ENCODE measurements around the gene CNIH2. TPM values are rescaled to one million over a fixed set of nuclear protein-coding genes. Genes with fewer than 3 reads are reported as not detected.
"Not testable (repeated sequence)": the region's sequence is repeated elsewhere in the genome, so short reads cannot be mapped to it uniquely, and the experiment has no call there.

The CNIH2 gene
- total RNA-seq, 1 experiment from 2014 or later = not detected

DNA sequence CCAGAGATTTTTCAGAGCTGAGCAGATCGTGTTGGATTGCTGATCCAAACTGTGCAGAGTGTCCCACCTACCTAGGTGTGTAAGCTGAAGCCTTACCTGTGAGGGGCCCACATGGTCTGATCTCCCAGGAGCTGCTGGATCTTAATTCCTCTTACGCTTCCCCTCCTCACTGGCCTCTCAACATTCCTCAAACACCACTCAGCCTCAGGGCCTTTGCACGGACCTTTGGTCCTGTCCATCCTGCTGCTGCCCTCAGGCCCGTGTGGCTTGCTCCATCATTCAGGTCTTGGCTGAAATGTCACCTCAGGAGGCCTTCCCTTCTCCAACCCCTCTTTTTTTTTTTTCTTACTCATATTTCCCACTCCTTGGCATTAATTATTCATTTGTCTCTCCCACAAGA, 30.7 kb upstream of the CNIH2 start:
- no peaks in the 10 kb centered on the region for H3K36me3 ChIP-seq
- DNase-seq = no peak
- no peaks in the 10 kb centered on the region for H3K27me3 ChIP-seq

DNA sequence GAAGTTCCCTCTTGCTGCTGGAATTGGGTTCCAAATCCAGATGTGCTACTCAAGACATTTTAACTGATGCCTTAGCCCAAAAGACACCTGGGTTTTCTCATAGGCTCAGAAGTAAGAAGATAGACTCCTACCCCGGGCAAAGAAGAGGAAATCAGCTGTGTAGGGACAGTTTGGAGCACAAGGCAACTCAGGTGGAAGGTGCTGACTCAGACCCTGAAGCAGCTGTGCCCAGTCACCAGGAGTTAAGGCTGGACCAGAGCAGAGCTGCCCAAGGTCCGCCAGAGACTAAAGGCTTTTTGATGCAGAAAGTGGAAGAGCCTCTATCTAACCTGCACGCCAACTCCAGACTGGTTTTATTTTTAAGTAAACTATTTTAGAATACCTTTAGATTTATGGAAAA, 30.2 kb upstream of the CNIH2 start:
- Histone ChIP-seq H3K27me3 (no peaks in the 10 kb centered on the region), H3K4me3 (no peak overlapping the region), H3K36me3 (no peaks in the 10 kb centered on the region), H3K9me3 (no peaks in the 10 kb centered on the region)
- no peak for DNase-seq

More for the DNA sequence above, 30.7 kb upstream of the CNIH2 start:
- Histone ChIP-seq H3K4me3 (no peak overlapping the region), H3K9me3 (no peaks in the 10 kb centered on the region)

DNA sequence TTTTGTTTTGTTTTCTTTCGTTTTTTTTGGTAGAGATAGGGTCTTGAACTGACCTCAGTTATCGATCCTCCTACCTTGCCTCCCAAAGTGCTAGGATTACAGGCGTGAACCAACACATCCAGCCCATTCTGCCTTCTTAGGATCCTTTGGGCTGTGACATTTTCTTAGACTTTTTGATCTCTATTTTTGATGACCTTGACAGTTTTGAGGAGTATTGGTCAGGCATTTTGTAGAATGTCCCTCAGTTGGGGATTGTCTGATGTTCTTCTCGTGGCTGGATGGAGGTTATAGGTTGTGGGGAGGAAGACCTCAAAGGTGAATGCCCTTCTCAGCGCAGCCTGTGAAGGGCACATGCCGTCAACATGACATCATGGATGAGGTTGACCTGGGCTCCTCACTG, 29.1 kb upstream of the CNIH2 start:
- H3K4me3 ChIP-seq = no peak overlapping the region
- no peaks in the 10 kb centered on the region for H3K27me3 ChIP-seq
- H3K9me3 ChIP-seq = no peaks in the 10 kb centered on the region
- H3K36me3 ChIP-seq = no peaks in the 10 kb centered on the region
- no peak for DNase-seq

DNA sequence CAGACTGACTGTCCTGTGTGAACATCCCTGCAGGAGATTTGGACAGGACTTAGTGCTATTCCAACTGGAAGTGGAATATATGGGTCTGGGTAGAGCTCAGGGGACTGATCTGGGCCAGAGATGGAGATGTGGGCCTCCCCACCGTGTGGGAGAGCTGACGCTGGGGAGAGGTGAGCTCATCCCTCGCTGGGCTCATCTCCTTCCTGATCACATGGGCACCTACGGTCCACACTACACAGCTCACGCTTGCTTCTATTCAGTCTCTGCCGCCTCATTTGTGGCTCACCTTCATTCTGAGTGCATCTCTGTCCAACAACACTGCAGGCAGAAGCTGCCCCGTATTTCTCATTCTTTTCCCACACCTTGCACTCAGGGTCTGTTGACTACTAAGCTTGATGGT, 26.2 kb upstream of the CNIH2 start:
- H3K9me3 ChIP-seq = no peaks in the 10 kb centered on the region
- H3K4me3 ChIP-seq = no peak overlapping the region
- no peak for DNase-seq
- no peaks in the 10 kb centered on the region for H3K27me3 ChIP-seq
- no peaks in the 10 kb centered on the region for H3K36me3 ChIP-seq

DNA sequence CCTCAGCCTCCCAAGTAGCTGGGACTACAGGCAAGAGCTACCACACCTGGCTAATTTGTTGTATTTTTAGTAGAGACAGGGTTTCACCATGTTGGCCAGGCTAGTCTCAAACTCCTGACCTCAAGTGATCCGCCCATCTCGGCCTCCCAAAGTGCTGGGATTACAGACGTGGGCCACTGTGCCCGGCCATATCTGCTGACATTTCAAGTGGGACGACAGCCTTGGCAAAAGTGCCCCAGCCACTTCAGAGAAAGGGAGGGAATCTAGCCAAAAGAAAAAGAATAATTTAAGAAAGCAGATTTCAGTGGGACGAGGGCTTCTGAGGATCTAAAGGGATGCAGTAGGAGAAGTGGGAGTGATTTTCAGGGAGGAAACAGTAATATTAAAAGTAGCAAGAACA, 24.9 kb upstream of the CNIH2 start:
- not testable (repeated sequence) for H3K27me3 ChIP-seq, DNase-seq, H3K9me3 ChIP-seq, H3K36me3 ChIP-seq, H3K4me3 ChIP-seq

DNA sequence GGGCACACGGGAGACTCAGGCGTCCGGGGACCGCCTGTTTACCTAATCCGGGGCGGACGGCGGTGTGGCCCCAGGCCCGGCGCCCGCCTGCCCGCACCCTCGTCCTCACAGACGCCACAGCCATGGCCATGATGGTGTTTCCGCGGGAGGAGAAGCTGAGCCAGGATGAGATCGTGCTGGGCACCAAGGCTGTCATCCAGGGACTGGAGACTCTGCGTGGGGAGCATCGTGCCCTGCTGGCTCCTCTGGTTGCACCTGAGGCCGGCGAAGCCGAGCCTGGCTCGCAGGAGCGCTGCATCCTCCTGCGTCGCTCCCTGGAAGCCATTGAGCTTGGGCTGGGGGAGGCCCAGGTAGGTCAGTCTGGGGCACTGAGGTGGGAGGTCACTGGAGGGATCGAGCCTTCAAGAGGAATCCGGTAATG, 19.5 kb upstream of the CNIH2 start:
- DNase-seq = no peak
- Histone ChIP-seq H3K9me3 (no peaks in the 10 kb centered on the region), H3K4me3 (peak overlapping the region; percentile 99), H3K27me3 (no peaks in the 10 kb centered on the region), H3K36me3 (peaks cover 30% of the 10 kb centered on the region)

DNA sequence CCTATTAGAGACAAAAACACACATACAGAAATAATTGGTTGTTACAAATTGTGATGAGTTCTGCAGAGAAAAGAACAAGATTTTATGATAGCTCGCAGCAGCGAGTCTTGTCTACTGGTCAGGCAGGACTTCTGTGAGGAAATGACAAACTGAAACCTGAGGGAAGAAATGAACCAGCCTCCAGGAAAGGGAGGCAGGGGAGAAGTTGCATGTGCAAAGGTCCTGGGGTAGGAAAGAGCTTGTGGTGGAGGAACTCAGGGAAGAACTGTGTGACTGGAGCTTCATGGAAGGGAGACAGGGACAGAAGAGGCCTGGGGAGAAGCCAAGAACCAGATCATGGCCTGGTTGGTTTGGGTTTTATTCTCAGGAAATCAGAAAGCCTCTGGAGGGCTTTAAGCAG, 18.8 kb upstream of the CNIH2 start:
- Histone ChIP-seq H3K36me3 (peaks cover 30% of the 10 kb centered on the region), H3K9me3 (no peaks in the 10 kb centered on the region), H3K4me3 (no peak overlapping the region), H3K27me3 (no peaks in the 10 kb centered on the region)
- DNase-seq = no peak

DNA sequence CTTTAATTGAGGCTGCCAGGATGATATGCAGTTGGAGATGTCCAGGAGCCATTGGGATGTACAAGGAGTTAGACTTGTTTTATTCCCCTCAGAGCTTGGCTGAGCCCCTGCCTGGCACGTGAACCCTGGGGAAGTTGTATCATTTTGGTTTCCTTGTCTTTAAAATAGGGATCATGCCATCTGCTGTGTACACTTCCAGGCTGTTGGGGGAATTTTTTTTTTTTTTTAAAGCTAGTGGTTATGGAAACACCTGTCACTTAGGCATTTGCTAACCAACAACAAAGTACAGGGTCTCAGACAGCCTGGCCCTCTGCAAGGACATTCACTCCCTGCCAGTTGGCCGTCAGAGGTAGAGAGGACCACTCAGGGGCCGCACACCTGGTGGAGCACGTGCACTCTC, 18.0 kb upstream of the CNIH2 start:
- H3K36me3 ChIP-seq = peaks cover 34% of the 10 kb centered on the region
- H3K9me3 ChIP-seq = no peaks in the 10 kb centered on the region
- no peaks in the 10 kb centered on the region for H3K27me3 ChIP-seq
- no peak overlapping the region for H3K4me3 ChIP-seq
- no peak for DNase-seq

DNA sequence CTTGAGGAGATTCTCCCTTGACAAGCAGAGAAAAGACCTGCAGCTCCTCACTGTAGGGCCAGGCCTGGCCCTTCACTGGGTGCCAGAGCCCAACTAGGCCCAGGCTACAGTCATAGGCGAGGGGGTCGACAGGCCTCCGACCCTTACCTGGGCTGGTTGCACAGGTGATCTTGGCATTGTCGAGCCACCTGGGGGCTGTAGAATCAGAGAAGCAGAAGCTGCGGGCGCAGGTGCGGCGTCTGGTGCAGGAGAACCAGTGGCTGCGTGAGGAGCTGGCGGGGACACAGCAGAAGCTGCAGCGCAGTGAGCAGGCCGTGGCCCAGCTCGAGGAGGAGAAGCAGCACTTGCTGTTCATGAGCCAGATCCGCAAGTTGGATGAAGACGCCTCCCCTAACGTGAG, 16.4 kb upstream of the CNIH2 start:
- H3K4me3 ChIP-seq = no peak overlapping the region
- DNase-seq = no peak
- no peaks in the 10 kb centered on the region for H3K27me3 ChIP-seq
- H3K36me3 ChIP-seq = peaks cover 42% of the 10 kb centered on the region
- no peaks in the 10 kb centered on the region for H3K9me3 ChIP-seq

DNA sequence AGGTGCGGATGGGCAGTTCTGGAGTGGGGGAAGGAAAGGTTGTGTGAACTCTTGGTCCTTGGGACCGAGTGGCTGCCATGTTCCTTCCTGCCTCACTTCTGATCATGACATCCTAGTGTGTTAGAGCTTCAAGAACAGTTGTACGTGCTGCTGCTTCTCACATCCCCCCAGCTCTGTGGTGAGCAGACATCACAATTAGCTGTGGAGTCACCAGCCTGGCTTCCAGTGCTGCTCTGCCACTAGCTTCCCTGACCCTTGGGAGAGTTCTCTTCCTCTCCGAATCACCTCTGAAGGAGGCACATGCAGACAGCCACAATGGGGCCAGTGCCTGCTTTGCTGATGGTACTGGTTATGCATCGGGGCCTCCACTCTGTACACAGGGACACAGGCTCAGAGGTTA, 15.8 kb upstream of the CNIH2 start:
- Histone ChIP-seq H3K9me3 (no peaks in the 10 kb centered on the region), H3K4me3 (no peak overlapping the region), H3K36me3 (peaks cover 46% of the 10 kb centered on the region), H3K27me3 (no peaks in the 10 kb centered on the region)
- DNase-seq = no peak

DNA sequence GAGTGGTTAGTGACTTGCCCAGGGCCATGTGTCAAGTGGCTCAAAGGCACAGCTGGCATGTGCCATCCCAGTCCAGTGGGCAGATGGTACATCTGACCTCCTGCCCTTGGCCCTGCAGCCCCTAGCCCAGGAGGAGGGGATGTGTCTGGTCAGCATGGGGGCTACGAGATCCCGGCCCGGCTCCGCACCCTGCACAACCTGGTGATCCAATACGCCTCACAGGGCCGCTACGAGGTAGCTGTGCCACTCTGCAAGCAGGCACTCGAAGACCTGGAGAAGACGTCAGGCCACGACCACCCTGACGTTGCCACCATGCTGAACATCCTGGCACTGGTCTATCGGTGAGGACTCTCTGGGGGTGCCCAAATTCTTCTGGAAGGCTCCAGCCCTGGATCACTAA, 15.3 kb upstream of the CNIH2 start:
- Histone ChIP-seq H3K27me3 (no peaks in the 10 kb centered on the region), H3K4me3 (no peak overlapping the region), H3K36me3 (peaks cover 47% of the 10 kb centered on the region), H3K9me3 (no peaks in the 10 kb centered on the region)
- no peak for DNase-seq

DNA sequence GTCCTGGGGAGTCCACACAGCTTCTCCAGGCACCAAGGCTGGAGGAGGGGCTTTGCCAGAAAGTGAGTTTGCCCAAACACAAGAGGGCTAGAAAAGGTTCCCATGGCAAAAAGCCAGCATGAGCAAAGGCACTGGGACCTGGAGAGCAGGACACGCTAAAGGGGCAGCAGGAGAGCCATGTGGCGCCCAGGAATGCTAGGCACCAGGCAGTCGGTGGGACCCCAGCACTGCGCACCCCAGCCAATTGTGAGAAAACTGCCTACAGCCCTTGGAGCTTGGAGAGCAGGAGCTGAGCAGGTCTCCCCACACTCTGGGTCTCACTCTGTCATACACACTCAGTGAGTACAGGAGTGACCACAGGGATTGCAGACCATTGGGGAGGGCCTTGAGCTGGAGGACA, 14.7 kb upstream of the CNIH2 start:
- H3K36me3 ChIP-seq = peaks cover 47% of the 10 kb centered on the region

DNA sequence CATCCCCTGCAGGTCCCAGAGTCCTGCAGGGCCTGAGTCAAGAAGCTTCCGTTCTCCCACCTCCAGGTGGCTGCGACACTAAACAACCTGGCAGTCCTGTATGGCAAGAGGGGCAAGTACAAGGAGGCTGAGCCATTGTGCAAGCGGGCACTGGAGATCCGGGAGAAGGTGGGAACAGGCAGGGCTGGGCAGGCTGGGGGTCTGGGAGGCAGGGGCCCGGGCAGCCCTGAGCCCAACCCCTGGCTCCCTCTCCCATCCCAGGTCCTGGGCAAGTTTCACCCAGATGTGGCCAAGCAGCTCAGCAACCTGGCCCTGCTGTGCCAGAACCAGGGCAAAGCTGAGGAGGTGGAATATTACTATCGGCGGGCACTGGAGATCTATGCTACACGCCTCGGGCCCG, 14.2 kb upstream of the CNIH2 start:
- H3K4me3 ChIP-seq = no peak overlapping the region
- no peak for DNase-seq
- peaks cover 47% of the 10 kb centered on the region for H3K36me3 ChIP-seq
- no peaks in the 10 kb centered on the region for H3K9me3 ChIP-seq
- no peaks in the 10 kb centered on the region for H3K27me3 ChIP-seq

More for the DNA sequence above, 14.7 kb upstream of the CNIH2 start:
- Histone ChIP-seq H3K27me3 (no peaks in the 10 kb centered on the region), H3K4me3 (no peak overlapping the region), H3K9me3 (no peaks in the 10 kb centered on the region)
- no peak for DNase-seq

DNA sequence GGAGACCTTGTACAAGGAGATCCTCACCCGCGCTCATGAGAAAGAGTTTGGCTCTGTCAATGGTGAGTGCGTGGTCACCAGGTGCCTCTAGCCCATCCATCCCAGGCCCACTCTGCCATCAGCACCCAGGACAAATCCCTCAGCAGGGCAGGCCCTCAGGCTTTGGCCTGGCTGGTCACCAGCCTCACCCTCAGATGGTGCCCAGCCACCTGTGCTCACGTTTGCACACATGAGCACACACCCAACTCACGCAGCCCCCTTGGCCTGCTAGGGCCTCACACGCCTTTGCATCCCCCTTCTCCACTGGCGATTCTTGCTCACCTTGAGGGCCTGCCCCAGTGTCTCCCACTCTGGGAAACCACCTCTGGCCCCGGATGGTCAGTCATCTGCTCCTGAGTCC, 13.6 kb upstream of the CNIH2 start:
- peaks cover 42% of the 10 kb centered on the region for H3K36me3 ChIP-seq
- DNase-seq = no peak

DNA sequence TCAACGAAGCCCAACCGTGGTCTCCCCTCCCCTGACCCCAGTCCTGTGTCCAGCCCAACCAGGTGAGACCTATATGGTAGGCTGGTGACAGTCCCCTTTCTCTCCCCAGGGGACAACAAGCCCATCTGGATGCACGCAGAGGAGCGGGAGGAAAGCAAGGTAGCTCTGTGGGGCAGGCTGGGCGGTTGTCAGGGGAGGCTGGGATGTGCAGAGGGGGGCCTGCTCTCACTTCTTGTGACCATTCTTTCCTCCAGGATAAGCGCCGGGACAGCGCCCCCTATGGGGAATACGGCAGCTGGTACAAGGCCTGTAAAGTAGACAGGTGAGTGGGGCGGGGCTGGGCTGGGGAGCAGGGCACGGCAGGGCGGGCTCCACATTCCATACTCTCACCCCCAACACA, 13.1 kb upstream of the CNIH2 start:
- Histone ChIP-seq H3K9me3 (no peaks in the 10 kb centered on the region), H3K27me3 (no peaks in the 10 kb centered on the region), H3K36me3 (peaks cover 38% of the 10 kb centered on the region), H3K4me3 (no peak overlapping the region)
- DNase-seq = no peak

More for the DNA sequence above, 13.6 kb upstream of the CNIH2 start:
- Histone ChIP-seq H3K27me3 (no peaks in the 10 kb centered on the region), H3K4me3 (no peak overlapping the region), H3K9me3 (no peaks in the 10 kb centered on the region)

DNA sequence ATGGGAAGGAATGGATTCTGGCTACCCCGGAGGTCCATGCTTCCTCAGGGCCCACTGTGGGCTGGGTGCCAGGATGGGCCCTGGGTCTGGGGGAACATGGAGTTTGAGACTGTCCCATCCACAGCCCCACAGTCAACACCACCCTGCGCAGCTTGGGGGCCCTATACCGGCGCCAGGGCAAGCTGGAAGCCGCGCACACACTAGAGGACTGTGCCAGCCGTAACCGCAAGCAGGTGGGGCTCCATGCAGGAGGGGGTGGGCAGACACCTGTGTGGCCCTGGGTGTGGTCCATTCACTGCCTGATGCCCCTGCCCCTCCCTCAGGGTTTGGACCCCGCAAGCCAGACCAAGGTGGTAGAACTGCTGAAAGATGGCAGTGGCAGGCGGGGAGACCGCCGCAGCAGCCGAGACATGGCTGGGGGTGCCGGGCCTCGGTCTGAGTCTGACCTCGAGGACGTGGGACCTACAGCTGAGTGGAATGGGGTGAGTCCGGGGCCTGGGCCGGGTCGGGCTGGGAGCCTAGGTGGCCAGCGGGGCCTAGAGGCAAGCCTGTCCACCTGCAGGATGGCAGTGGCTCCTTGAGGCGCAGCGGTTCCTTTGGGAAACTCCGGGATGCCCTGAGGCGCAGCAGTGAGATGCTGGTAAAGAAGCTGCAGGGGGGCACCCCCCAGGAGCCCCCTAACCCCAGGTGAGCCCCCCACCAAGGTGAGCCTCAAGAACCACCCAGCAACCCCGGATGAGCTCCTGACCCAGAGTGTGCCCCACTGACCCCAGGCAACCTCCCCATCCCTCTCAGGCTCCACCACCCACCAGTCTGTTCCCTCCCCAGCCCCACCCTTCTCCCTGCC, 12.2 kb upstream of the CNIH2 start:
- H3K9me3 ChIP-seq = no peaks in the 10 kb centered on the region
- peaks cover 38% of the 10 kb centered on the region for H3K36me3 ChIP-seq

DNA sequence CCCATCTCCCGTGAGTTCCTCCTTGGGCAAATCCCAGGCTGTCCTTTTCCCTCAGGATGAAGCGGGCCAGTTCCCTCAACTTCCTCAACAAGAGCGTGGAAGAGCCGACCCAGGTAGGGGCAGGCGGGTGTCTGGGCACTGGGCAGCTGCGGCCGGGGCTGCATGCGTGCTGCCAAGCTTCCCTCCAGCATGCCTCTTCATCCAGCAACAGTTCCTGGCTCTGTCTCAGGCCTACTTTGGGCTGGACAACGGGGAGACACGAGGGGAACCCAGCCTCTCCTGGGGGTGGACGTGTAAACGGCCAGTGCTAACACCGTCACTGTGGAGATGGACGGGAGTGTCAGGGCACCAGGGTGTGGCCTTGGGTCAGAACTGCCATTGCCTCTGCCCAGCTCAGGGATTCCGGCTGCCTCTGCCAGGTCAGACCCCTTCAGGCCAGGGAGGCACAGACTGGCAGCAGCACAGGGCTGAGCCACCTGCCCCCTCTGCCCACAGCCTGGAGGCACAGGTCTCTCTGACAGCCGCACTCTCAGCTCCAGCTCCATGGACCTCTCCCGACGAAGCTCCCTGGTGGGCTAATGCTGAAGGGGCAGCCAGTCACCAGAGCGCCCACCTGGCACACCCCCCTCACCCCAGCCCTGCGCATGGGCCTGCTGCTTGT, 11.5 kb upstream of the CNIH2 start:
- H3K4me3 ChIP-seq = no peak overlapping the region

More for the DNA sequence above, 12.2 kb upstream of the CNIH2 start:
- Histone ChIP-seq H3K27me3 (no peaks in the 10 kb centered on the region), H3K4me3 (no peak overlapping the region)
- DNase-seq = no peak

DNA sequence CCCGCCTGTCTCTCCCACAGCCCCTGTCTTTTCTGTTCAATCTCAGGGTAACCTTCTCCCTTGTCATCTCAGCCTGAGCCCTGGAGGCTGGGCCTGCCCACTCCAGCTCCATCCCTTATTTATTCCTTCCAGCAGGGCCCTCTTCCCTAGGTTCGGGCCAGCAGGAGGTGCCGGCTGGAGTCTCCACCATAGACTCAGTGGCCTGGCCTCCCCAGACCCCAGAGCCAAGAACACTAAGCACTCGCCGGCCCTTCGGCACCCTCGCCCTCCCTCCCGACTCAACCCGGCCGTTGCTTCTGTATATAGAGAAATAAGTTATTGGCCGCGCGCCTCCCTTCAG, 11.0 kb upstream of the CNIH2 start:
- no peak for DNase-seq

More for the DNA sequence above, 11.5 kb upstream of the CNIH2 start:
- DNase-seq = no peak
- Histone ChIP-seq H3K27me3 (no peaks in the 10 kb centered on the region), H3K36me3 (peaks cover 40% of the 10 kb centered on the region), H3K9me3 (no peaks in the 10 kb centered on the region)

More for the DNA sequence above, 11.0 kb upstream of the CNIH2 start:
- no peaks in the 10 kb centered on the region for H3K27me3 ChIP-seq
- H3K4me3 ChIP-seq = no peak overlapping the region
- peaks cover 42% of the 10 kb centered on the region for H3K36me3 ChIP-seq
- H3K9me3 ChIP-seq = no peaks in the 10 kb centered on the region

Data from MG63 (cell line).